Measurements from ENCODE around the gene SLC23A2.

The SLC23A2 gene

GRCh38 chr20:4912380-4913142 is 88.7 kb downstream of the SLC23A2 start:
- FAIRE-seq (no peak), DNase-seq (ENCODE audit: insufficient read length, low spot score) (no peak)
- no peak for TF ChIP-seq CTCF (IDR thresholded peaks at IDR 0.05; ENCODE audit: insufficient read depth, missing control alignments)

GRCh38 chr20:4910951-4911350 is 90.4 kb downstream of the SLC23A2 start:
- FAIRE-seq: no peak
- TF ChIP-seq CTCF (IDR thresholded peaks at IDR 0.05; ENCODE audit: insufficient read depth, missing control alignments): no peak

GRCh38 chr20:4905613-4906012 is 95.7 kb downstream of the SLC23A2 start:
- DNase-seq (ENCODE audit: insufficient read length, low spot score) (no peak), FAIRE-seq (no peak)
- TF ChIP-seq CTCF (IDR thresholded peaks at IDR 0.05; ENCODE audit: insufficient read depth, missing control alignments): no peak

More at GRCh38 chr20:4910951-4911350, 90.4 kb downstream of the SLC23A2 start:
- no peak for DNase-seq (ENCODE audit: insufficient read length, low spot score)

- FAIRE-seq: no peak
- TF ChIP-seq CTCF (IDR thresholded peaks at IDR 0.05; ENCODE audit: insufficient read depth, missing control alignments): no peak
- no peak for DNase-seq (ENCODE audit: insufficient read length, low spot score)
Measured at GRCh38 chr20:4905195-4905594, 96.1 kb downstream of the SLC23A2 start.

- no peak for TF ChIP-seq CTCF (IDR thresholded peaks at IDR 0.05; ENCODE audit: insufficient read depth, missing control alignments)
- no peak for DNase-seq (ENCODE audit: insufficient read length, low spot score)
- no peak for FAIRE-seq
Measured at GRCh38 chr20:4904127-4904860, 97.0 kb downstream of the SLC23A2 start.

- DNase-seq (ENCODE audit: insufficient read length, low spot score) (no peak), FAIRE-seq (no peak)
- TF ChIP-seq CTCF (IDR thresholded peaks at IDR 0.05; ENCODE audit: insufficient read depth, missing control alignments): no peak
Measured at GRCh38 chr20:4902788-4903187, 98.5 kb downstream of the SLC23A2 start.
